AG08396 (cell line): ENCODE results near the gene PDZD2.
"Not testable (repeated sequence)": the region's sequence is repeated elsewhere in the genome, so short reads cannot be mapped to it uniquely, and the experiment has no call there.

ENCODE experiments used
- DNase-seq: peaks from one replicate; pipeline ENCODE4 v3.0.0; 2012; ENCODE audit warnings: low spot score, mixed read lengths

PDZD2 gene

DNA sequence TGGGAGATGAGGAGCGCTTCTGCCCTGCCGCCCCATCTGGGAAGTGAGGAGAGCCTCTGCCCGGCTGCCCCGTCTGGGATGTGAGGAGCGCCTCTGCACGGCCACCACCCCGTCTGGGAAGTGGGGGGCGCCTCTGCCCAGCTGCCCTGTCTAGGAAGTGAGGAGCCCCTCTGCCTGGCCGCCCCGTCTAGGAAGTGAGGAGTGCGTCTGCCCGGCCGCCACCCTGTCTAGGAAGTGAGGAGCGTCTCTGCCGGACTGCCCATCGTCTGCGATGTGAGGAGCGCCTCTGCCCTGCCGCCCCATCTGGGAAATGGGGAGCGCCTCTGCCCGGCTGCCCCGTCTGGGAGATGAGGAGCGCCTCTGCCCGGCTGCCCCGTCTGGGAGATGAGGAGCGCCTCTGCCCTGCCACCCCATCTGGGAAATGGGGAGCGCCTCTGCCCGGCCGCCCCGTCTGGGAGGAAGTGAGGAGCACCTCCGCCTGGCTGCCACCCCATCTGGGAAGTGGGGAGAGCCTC lies 401.3 kb downstream of the PDZD2 start:
- DNase-seq, result not testable (repeated sequence)

DNA sequence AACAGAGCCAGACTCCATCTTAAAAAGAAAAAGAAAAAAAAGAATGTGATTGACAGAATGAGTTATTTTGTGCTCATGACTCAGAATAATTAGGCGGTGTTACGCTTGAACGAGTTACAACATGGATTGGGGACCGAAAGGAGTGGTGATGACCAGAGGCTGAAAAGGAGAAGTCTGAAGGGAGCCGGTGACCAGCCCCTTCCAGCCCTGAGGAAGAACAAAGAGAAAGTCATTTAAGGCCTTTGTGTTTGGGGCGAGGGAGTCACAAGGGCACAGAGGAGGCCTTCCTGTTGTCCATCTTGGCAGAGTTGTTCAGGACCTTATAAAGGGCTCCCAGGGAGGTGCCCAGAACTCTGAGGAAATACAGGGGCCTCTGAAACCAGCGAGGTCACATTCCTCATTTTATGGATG lies 403.6 kb downstream of the PDZD2 start:
- DNase-seq, result no peak

DNA sequence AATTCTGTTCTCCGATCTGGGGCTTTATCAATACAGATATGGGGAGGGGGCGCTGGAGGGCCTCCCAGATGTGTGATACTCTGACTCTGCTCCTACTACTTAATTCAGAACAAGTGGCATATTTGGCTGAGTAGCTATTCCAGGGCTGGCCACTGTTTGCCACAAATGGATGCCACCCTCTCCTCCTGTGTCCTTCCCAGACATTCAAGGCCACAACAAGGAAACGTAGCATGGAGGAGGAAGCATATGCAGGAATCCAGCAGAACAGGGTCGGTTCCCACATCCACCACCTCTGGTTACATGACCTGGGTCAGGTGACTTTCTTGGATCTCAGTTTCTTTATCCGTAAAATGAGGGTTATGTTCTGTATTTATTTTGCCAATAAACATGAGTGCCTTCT lies 404.2 kb downstream of the PDZD2 start:
- no peak for DNase-seq

DNA sequence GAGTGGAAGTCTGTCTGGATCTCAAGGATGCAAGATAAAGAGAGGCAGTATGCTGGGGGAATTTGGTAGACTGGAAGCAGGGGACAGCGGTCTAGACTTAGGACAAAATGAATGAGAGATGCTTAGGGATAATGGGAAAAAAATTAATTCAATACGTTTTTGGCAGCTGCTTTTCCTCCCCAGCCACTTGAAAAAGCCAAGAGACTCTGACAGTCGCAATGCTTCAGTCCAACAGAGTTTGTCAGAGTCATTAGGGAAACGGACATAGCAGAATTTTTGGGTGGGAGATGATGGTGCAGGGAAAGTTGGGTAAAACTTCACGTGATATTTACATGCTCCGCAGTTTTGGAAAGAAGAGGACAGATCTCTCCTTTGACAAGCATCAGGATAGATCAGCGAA lies 405.5 kb downstream of the PDZD2 start:
- no peak for DNase-seq

DNA sequence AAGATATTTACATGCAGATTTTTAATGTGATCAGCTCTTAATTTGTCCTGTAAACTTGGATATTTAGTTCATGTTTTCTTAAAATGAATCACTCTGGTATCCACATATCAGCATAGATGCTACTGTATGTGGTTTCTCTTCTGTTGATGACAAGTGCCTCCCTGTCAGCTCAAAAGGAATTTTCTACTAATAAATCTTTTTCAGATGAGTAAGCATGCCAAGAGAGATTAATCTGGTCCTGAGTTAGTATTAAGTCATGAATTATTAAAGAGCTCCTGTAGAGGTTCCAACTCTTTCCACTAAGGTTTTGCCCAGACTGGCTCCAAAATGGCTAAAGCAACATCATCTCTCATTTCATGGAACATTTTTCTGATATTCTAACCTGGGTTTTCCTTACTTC lies 406.0 kb downstream of the PDZD2 start:
- DNase-seq, result peak; percentile 73

DNA sequence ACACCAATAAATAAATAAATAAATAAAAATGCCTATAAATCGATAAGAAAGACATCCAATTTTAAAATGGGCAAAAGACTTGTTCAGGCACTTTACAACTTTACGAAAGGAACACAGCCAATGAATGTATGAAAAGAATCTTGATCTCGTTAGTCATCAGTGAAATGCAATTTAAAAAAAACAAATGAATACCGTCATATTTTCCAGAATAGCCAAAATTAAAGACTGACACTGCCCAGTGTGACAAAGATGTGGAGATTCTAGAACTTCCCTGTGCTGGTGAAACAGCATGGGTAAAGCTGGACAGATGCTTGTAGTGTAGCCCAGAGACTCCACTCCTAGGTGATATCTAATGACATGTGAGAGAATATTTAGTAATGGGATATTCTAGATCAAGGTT lies 408.1 kb downstream of the PDZD2 start:
- DNase-seq, result peak; percentile 15

DNA sequence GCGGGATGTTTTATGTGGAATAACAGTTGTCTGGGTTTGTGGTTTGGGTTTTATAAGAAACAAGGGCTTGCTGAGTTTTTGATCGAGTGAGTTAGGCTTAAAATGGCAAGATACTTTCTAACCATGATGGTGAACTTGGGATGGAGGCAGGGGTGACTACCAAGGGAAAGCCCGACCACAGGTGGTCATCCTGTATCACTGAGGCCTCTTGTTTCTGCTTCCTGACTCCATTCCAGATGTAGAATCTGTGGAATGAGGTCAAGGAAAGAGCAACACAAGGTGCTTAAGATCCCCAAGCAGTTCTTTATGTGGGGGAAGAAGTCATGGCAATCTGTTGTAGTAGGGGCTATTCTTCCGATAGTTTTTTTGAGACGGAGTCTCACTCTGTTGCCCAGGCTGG lies 412.9 kb downstream of the PDZD2 start:
- DNase-seq, result no peak

DNA sequence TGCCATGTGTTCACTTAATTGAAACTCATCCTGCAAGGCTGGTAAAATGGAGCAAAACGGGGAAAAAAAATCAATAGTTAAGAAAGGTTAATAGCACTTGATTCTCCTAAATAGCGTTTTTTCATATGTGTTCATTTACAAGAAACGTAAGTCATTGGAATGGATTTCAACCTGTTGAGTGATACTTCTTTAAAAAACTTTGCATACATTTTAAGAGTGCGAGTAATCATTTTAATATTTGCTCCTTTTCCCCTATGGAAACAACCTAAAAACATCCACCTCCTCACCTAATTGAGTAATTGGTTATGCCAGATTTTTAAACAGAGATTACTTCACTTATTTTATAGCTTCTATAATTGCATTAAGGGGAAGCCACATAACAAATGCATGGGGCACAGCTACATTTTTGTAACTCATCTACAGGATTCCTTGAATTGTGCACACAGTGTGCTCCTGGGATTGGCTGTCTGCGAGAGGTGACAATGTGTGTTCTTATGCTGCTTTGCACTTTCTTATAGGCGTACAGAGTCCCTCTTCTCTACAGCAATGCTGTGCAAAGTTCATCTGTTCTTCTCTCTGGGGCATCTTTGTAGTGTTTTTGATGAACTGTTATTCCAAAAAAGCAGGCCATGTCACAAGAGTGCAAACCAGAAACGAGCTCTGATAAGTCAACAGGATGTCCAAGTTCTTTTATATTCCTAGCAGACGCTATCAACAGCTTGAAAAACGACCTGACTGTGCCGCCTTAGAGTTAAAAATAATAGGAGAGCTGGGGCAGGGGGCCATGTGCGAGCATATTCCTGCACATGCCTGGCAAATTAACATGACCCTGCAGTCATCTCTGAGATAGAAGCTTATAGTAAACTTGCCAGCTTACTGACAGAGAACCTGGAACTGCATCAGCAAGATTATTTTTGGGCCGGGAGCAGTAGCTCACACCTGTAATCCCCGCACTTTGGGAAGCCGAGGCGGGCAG lies 417.2 kb downstream of the PDZD2 start:
- DNase-seq, result no peak

DNA sequence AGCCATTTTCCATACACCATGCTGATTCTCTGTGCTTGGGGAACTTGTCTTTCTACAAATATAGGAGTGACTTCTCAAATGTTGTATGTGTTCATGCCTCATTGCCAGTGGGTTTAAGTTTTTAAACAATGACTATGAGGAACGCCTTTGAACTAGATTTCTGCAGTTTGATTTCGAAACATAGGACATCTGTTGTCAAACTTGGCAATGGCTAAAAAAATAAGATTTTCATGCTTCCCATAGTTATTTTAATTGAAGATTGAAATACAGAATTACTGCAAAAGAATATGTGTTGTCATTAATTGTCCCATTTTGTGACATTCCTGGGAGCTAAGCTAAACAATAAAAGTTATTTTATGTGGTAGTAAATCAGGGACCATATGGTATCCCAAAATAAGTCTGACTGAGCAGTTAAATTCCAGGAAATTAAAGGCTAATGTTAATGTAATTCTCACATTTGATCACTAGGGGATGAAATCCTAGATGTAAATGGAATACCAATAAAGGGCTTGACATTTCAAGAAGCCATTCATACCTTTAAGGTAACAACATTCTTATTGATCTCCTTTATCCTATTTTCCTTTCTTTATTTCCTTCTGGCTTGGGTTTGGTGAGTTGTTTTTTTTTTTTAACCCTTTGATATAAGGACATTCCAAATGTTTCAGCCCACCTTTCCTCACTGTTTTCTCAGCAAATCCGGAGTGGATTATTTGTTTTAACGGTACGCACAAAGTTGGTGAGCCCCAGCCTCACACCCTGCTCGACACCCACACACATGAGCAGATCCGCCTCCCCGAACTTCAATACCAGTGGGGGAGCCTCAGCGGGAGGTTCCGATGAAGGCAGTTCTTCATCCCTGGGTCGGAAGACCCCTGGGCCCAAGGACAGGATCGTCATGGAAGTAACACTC lies 418.5 kb downstream of the PDZD2 start:
- no peak for DNase-seq

DNA sequence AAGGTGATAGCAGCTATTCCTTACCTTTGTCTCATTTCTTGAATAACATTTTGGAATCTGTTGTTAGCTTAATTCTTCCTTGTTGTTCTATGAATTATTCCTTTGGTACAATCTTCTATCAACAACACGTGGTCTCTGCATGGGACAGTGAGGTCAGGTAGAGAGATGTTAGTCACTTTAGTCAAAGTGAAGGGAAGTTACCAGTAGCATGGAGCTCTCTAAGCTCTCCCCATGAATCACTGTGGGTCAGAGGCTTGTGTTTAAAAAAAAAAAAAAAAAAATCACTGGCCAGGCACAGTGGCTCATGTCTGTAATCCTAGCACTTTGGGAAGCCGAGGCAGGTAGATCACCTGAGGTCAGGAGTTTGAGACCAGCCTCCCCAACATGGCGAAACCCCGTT lies 419.2 kb downstream of the PDZD2 start:
- DNase-seq, result no peak

DNA sequence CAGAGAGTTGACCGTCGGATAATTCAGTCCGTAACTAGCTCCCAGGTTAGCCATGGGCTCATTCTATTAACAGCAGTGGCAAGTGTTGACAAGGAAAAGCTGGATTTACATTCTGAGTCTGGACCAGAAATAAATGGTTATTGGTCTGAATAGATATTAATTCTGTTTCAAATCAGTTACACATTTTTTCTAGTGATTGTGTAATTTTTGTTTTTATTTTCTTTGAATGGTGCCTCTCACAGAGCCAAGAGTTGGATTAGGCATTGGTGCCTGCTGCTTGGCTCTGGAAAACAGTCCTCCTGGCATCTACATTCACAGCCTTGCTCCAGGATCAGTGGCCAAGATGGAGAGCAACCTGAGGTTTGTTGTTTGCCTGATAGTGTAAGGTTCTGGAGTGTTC lies 420.1 kb downstream of the PDZD2 start:
- DNase-seq, result no peak

DNA sequence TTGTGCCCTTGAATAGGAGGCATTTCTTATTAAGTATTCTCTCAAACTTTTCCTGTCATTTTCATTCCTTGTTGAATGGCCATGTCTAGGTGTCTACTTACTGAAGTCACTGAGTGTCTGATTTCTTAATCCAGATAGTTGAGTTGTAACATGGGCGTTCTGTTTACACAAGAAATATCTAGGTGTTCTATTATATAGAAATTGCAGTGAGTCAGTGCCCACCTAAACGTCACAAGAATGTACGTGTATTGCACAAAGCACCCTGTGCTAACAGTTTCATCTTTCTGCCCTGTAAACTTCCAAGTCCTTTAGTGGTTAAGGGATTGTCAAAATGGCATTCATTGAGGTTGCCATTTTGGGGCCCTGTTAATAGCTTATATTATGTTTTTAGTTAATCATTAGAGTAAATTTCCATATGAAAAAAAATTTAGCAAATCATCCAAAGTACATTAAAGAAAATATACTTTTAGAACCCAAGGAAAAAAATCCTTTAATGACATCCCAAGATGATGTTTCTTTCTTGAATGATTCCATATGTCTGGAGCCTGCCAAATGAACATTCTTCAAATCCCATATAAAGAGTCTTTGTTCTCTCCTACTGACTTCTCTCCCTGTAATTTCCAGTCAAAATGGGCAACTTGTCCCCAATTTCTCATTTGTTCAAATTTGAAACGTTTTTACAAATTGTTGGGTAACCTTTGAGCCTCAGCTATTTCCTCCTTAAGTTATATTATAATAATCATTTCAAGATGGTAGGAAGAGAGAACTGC lies 421.0 kb downstream of the PDZD2 start:
- no peak for DNase-seq

DNA sequence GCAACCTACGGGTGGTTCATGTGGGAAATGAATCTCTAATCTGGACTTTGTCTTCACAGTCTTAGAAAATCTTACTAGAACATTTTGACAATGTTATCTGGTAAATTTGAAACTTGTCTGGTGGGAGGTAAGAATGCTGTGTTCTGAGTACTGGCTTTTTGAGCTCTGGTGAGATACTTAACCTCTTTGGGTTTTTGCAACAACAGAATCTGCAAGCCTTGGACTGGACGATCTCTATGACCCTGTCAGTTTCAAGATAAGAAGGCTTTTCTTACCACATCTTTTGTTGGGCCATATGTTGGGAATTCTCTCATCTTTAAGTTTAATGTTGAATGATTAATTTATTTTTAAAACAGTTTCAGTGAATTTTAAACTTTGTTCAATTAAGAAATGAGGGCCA lies 422.3 kb downstream of the PDZD2 start:
- DNase-seq, result no peak

DNA sequence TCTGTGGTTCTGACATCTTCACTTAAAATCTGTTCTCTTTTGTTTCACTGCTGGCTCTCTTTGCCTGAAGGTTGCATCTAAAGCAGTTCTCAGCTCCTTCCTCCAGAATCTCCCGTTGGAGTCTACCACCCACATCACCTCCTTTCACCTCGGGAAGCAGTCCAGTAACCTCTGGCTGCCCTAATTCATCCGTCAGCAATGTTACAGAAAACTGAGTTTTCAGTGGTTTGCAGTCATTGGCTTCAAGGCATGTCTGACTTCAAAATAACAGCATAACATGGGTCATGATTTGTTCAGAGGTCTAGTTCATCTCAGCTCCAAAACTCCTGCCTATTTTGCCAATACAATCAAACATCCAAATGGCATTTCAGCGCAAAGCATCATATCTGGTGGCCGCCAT lies 427.5 kb downstream of the PDZD2 start:
- no peak for DNase-seq

DNA sequence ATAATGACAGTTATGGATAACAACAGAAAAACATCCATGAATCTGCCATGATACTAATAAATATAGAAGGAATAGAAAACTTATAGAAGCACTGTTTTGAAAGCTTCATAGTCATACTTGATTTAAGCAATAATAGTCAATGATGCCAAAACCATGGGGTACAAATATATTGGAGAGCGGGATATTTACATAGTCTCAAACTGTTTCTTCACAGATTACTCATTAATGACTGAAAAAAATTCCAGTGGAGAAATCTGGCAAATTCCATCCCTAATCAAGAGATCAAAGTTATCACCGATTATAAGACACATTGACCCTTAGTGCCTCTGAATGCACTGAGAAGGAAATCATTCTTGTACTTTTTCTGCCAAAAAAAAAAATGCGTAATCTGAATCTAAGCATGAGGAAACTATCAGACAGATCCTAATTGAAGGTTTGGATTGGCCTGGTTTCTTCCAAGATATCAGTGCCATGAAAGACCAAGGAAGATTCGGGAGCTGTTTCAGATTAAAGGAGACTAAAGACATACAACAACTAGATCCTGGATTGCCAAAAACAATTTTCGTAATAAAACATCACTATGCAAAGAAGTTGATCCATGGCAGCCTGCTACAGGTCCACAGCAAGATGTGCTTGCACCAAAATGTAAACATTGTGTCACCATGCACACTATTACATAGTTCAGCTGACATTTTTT lies 429.0 kb downstream of the PDZD2 start:
- no peak for DNase-seq

DNA sequence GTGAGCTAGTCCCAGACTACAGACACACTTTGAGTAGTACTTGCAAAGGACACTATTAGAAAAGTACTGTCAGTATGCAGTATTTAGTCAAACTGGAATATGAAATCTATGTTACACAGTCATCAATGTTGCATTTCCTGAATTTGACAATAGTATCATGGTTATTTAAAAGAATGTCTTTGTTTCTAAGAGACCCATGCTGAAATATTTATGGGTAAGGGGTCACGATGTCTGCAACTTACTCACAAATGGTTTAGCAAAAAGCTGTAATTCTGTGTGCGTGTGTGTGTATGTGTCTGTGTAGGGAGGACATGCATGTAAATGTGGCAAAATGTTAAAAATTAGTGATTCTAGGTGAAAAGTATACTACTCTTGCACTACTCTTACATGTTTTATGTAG lies 429.6 kb downstream of the PDZD2 start:
- no peak for DNase-seq

DNA sequence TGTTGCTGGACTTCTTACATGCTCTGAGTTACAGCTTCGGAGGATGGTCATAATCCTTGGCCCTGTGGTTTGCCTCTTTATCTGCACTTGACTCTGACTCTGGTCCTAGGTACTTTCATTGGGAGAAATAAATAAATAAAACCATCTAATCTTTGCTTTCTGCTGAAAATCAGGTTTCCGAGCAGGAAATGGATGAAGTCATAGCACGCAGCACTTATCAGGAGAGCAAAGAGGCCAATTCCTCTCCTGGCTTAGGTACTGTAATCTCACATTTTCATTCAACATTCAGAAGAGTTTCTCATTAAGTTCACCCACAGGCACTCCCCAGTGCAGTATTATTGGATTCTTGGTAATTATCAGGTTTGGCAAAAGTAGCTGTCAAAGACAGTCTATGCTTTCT lies 430.5 kb downstream of the PDZD2 start:
- DNase-seq, result no peak

DNA sequence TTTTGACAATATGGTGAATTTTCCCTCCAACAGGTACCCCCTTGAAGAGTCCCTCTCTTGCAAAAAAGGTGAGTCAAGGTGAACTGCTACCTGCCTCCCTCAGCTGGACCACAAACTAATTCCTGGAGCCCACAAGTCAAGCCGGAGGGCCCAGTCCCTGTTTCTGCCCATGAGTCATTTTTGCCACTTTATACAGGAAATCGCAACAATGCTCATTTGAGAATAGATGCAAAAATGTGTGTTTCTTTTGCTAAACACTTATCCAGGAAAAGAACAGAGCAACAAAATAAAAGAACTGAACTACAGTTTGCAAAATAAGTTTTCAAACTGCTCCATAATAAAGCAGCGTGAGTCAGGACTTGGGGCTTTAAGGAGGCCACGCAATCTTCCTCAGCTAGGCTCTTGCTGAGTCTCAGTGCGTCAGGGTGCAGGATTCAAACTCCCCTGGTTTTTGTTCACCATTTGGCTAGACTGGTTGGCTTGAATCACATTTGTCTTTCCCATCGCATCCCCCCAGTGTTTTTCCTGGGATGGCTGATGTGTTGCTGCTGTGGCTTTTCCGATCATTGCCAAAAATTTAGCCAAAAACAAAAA lies 432.5 kb downstream of the PDZD2 start:
- no peak for DNase-seq

DNA sequence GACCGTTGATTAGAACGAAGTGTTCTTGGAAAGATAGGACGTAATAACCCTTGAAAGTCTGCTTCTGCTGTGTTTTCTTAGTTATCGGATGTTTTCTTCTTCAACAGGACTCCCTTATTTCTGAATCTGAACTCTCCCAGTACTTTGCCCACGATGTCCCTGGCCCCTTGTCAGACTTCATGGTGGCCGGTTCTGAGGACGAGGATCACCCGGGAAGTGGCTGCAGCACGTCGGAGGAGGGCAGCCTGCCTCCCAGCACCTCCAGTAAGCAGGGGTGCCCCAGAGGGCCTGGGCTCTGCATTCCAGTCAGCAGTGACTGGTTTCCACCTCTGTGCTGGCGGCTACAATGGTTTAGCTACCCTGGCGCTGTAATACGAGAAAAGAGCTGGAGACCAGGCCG lies 433.1 kb downstream of the PDZD2 start:
- no peak for DNase-seq

DNA sequence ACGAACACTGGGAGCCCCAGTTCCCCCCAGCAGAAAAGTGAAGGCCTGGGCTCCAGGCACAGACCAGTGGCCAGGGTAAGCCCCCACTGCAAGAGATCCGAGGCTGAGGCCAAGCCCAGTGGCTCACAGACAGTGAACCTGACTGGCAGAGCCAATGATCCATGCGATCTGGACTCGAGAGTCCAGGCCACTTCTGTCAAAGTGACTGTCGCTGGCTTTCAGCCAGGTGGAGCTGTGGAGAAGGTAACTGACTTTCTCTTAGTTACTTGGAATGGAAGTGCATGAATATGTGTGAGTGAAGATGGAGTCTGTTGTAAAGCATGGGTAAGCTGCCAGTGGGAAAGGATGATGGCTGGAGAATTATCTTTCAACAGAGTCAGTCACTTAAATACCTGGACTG lies 435.5 kb downstream of the PDZD2 start:
- DNase-seq, result no peak
